Renal cortical epithelial cell (primary cell): ENCODE results near the gene TTC19. TPM values are rescaled to one million over a fixed set of nuclear protein-coding genes. Genes with fewer than 3 reads are reported as not detected.
"Not testable (repeated sequence)": the region's sequence is repeated elsewhere in the genome, so short reads cannot be mapped to it uniquely, and the experiment has no call there.

Experiments
- DNase-seq: peaks from one replicate; pipeline ENCODE4 v3.0.0-alpha.2; 2011; ENCODE audit warnings: low read depth
- total RNA-seq: library from RNA; depleted of rRNA; stranded (reverse); fragments of >200 nt; gene quantifications from 2 replicates; pipeline ENCODE4 v1.2.3, GENCODE V29; 2014

Gene TTC19
- total RNA-seq, 1 donor from 2014 or later, result 68.8 TPM

DNA sequence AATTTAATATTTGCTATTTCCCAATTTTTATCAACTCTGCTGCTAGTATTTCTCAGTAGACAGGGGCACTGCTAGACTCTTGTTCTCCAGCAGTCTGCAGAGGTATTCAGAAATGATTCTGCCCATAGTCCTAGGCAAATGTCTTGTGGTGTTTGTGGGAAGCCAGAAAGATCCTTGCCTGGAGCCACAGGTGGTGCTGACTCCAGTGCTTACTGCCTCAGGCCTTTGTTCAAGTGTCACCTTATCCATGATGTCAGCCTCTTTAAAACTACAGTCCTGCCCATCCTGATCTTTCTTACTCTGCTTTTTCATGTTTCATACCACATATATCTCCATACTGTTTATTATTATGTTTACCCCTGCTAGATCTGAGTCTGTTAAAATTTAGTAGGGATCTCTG, 26.6 kb upstream of the TTC19 start:
- no peak for DNase-seq

DNA sequence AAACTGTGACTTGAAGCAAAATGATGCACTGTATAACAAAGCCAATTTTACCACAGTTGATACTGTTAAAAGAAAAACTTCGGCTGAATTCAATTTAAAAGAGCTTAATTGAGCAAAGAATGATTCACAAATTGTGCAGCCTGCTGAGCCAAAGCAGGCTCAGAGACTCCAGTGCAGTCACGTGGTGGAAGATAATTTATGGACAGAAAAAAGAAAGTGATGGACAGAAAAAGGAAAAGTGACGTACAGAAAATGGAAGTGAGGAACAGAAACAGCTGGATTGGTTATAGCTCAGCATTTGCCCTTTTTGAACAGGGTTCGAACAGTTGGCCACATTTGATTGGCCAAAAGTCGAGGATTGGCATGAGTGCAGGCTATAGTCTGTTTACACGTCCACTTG, 25.8 kb upstream of the TTC19 start:
- DNase-seq, result no peak

DNA sequence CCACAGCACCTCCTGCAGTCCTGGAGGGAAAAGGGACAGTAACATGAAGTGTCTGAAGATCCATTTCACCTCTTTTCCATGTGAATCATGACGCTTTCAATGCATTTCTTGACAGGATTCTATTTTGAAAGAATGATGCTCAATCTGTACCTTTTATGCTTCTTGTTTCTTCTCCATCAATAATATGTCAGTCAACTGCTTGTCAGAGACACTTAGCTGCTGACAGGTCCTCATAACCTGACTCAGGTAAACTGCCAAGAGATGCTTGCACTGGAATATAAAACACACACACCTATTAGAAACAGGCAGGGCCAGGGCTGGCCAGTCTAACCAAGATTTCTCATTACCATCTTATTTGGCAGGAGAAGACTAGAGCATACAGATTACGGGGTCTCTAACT, 21.7 kb upstream of the TTC19 start:
- no peak for DNase-seq

DNA sequence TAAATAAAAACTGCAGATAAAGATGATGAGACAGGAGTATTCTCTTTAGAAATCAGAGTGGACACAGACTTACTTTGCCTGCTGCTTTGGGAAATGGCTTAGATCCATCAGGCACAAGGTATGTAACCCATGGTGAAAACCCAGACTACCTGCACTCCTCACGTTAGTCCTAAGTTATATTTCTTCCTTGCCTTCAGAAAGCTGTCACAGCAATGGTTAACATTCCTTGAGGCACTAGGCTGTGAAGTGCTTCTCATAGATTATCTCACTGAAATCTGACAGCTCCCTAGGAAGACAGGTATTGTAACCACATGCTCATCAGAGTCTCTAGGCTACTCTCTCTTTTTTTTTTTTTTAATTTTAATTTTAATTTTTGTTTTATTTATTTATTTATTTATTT, 21.0 kb upstream of the TTC19 start:
- no peak for DNase-seq

DNA sequence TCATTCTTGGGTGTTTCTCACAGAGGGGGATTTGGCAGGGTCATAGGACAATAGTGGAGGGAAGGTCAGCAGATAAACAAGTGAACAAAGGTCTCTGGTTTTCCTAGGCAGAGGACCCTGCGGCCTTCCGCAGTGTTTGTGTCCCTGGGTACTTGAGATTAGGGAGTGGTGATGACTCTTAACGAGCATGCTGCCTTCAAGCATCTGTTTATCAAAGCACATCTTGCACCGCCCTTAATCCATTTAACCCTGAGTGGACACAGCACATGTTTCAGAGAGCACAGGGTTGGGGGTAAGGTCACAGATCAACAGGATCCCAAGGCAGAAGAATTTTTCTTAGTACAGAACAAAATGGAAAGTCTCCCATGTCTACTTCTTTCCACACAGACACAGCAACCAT, 20.6 kb upstream of the TTC19 start:
- not testable (repeated sequence) for DNase-seq

DNA sequence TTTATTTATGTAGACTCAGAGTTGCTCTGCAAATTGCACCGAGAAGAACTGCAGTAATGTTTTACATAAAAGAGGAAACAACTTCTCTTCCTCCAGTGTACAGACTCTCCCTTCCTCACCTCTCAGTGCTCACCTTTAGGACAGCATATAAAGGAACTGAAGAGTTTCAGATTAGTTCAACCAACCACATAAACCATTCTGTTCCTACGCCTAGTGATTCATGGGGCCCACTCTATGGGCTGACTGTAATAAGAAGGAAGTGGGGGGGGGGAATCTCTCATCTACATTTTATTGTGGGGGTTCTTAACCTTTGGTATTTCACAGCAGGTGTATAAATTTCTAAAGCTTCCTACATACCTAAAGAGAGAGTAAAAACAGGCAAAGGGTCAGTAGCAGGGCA, 18.4 kb upstream of the TTC19 start:
- no peak for DNase-seq

DNA sequence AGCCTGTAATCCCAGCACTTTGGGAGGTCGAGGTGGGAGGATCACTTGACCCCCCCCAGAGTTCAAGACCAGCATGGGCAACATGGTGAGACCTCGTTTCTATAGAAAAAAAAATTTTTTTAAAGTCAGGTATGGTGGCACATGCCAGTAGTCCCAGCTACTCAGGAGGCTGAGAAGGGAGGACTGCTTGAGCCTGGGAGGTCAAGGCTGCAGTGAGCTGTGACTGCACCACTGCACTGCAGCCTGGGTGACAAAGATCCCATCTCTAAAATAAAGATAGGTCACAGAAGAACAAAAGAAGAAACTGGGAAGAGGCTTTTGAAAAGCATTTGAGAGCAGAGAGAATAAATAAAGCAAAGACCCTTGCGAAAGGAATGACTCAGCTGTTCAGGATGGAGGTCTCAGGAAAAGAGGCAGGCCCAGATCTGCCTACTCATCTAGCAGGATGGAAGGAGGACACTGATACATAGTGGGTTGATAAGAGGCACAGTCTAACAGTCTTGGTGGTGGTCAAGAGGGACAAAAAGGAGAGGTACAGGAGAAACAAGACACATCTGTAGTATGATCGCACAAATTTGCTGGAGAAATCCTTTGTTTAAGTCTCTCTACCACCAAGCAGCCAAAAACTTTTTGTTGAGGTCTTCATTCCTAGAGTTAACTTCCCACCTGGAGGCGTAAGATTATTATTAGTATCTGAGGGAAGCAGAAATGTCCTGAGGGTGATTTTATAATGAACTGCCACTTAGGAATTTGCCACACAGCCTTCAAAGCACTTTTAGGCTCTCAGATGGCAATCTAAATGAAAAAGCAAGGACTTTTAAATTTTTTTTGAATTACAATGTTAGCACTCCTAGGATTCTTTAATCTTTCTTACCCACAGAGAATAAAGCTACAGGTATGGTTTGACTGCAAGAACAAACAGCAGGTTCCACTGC, 17.7 kb upstream of the TTC19 start:
- no peak for DNase-seq

DNA sequence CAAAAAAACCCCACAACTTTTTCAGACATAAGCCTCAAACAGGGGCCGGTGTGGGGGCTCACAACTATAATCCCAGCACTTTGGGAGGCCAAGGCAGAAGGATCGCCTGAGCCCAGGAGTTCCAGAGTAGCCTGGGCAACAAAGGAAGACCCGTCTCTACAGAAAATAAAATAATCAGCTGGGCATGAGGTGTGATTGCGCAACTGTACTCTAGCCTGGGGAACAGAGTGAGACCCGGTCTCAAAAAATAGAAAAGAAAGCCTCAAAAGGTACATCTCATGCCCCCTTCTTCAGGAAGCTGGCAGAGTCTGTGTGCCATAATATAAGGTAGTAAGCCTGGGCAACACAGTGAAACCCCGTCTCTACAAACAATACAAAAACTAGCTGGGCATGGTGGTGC, 3.3 kb upstream of the TTC19 start:
- no peak for DNase-seq

DNA sequence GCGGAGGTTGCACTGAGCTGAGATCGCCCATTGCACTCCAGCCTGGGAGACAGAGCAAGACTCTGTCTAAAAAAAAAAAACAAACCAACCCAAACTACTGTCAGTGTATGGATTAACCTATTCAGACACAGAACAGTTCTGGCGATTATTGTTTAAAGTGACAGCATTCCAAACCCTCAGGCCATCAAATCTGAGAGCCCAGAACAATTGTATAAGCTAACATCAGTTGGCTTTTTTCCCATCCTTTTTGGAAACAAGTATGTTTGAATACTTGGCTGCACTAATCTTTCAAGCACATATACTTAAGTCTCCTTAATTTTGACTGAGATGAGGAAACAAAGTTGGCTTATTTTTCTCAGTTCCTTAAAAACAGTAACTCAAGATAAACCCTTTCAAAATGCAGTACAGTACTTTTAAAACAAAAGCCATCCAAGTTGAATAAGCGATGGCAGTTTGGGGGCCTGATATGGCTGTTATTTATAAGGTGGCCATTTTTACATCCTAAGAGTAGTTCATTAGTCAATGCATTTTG, 1.5 kb upstream of the TTC19 start:
- DNase-seq, result no peak

DNA sequence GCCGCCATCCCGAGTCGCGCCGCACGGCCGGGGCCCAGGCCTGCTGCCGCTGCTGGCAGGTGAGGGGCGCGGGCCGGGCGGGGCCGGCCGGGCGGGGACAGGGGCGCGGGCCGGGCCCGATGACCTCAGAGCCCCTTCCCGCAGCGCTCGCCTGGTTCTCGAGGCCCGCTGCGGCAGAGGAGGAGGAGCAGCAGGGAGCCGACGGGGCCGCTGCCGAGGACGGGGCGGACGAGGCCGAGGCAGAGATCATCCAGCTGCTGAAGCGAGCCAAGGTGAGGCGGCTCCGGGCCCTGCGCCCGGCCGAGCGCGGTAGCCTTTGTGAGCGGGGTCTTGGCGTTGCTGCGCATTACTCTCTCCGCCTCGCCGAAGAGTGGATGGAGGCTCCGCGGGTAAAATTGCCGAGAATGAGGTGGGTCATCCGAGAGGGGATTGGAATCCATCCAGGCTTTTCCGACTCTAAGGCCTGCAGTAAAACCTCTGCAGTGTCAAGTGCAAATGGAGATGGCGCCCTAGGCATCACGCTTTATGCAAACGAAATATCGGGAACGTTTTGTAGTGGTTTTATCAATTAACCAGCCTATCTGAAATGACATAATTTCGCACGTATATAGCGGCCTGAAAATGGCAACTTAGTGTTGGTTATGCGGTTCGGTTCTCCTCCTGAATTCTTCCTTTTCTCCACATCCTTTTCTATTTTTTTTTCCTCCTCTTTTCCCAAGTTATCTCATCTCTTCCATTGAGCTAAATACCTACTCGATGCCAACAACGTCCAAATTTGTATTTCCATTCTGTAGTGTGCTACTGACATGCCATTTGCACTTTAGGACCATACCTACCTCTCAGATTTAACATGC, 577 bp downstream of the TTC19 start:
- DNase-seq, result peak; percentile 16

DNA sequence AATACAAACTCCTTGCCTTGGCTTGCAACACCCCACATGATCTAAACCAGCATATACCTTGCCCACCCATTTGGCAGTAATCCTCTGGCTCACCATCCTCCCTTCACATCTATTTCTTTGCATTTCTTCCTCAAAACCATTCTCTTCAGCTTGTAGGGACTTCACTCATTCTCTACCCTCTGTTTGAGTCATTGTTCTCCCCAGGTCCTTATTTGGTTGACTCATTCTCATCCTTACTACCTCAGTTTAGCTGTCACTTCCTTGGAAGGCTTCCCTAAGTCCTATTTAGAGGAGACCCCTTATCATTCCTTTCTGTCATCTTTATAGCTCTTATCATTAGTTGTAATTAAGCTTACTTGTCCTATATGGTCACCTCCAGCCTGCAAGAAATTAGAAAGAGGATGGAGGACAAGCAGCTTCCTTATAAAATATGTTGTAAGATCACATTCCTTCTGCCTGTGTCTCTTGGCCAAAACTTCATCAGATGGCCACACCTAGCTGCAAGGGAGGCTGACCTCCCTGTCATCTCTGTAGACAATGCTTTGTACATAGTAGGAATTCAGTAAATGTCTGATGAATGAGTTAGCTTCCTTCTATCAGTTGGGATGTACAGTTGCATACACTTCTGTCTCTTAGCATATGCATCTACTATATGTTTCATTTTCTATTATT, 1.7 kb downstream of the TTC19 start:
- DNase-seq, result no peak

DNA sequence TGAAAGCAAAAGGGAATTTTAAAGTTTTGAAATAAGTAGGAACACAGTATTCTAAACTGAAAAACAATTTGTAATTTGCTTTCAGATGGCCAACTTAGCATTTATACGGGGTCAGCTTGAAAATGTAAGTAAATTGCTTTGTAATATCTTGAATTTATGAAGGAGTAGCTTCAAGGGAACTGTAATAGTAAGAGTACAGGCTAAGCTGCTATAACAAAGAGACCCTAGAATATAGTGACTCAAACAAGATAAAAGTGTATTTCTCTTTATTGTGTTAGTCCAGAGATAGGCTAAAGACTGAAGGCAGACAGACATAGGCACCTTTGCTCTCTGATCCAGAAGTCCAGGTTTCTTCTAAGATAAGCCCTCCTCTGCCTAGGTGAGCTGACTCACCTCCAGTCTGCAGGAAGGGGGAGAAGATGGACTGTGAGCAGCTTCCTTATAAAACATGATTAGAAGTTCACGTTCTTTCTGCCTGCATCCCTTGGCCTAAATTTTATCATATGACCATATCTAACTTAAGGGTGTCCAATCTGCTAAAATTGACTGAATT, 3.2 kb downstream of the TTC19 start:
- DNase-seq, result no peak

DNA sequence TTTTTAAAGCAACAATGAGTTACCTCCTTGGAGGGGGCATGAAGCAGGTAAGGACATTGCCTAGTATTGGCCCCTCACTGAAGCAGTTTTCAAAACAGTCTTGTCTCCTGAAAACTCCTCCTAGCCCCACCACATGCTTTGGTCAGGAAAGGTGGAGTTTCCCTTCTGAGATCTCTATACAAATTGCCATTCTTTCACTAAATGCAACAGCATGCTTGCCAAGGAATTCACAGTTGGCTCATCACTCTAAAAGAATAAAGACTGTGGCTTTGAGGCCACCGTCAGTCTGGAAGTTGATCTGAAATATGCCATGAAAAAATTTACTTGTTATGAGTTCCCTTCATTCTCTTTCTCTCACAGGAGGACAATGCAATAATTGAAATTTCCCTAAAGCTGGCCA, 4.2 kb downstream of the TTC19 start:
- no peak for DNase-seq

DNA sequence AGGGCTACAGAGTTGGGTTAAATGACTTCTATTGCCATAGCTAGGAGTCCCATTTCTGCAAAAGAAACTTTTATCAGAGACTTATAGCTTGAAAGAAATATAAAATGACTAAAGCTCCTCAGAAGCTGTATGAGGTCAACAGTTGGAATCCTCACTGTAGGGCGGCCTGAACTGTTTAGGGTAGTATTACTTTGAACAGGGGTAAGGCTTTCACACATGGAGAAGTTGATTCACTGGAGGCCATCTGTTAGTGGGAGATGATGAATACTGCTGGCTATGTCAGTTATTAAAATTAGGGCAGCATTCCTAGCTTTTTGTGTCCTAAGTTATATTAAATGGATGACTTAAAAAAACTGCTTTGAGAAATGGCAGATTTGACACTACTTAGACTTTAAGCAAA, 6.0 kb downstream of the TTC19 start:
- DNase-seq, result no peak

DNA sequence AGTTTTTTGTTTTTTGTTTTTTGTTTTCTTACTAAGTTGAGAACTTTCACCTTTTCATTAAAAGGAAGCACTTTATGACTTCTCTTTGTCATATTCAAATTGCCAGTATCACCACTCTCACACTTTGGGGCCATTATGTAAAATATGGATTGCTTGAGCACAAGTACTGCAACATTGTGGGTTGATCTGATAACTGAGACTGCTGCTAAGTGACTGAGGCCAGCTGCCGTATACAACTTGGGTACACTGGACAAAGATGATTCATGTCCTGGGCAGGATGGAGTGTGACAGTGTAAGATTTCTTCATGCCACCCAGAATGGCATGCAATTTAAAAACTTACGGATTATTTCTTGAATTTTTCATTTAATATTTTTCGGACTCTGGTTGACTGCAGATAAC, 7.8 kb downstream of the TTC19 start:
- no peak for DNase-seq

DNA sequence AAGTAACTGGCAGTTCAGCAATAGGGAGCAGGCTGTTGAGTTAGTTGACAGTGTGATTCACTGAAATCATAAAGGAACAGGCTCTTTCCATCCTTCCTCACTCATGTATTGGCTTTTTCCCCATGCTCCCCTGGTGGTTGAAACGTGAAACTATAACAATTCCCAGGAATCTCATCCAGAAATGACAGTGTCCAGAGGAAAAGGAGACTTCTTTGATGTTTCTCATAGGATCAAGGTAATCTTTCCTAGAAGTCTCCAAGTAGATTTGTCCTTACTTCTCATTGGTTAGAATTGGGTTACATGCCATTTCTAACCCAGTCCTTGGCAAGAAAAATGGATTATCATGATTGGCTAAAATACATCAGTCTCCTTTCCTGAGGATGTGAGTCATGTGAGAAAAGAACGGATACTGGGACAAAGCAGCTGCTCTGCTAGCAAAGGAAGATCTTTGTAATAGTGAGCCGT, 14.4 kb downstream of the TTC19 start:
- DNase-seq, result peak; percentile 71

DNA sequence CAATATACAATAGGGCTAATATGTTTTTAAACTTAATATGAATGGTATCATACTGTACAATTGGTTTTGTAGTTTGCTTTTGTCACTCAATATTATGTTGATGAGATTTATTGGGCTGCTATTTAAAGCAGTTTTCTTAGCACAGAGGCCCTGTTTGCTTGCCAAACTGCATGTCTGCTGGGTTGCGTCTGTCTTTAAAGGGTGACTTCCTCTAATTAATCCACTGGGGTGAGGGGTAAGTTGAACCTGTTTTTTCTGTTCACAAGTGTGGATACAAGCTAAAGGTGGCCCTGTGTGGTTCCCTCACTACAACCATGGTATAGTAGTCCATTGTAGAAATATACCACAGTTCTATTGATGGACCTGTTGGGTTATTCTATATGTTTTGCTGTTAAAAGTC, 19.7 kb downstream of the TTC19 start:
- no peak for DNase-seq

DNA sequence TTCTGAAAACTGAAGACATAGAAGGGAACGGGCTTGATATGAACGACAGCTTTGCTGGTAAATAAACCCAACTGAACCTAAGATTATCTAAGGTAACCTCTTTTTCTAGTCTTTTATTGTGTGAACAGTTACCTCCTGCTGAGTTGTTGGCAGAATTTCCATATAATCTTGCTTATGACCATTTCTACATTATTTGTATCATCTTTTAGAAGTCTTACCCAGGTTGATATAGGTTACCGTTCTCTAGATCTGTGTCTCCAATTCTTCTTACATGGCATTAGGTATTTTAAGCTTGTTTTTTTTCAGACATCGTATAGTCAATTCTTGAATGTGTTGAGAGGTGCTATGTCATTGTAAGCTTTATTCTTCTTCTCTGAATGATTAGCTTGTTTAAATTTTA, 24.3 kb downstream of the TTC19 start:
- no peak for DNase-seq

DNA sequence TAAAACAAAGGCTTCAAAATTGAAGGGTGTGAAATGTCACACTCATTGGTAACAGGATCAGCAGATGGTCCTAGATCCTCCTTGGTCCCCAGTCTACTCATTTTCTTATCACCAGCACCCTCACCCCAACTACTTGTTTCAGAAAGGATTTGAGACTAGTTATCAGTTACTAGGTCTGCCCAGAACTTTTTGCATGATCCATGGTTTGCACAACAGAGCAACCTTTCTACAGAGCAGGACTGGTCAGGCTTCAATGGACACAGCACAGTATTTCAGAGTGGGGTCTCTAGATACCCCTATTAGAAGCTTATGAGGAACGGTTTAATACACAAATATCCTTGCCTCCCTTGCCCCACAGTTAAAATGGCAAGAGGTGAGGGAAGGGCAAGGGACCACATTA, 25.6 kb downstream of the TTC19 start:
- no peak for DNase-seq

DNA sequence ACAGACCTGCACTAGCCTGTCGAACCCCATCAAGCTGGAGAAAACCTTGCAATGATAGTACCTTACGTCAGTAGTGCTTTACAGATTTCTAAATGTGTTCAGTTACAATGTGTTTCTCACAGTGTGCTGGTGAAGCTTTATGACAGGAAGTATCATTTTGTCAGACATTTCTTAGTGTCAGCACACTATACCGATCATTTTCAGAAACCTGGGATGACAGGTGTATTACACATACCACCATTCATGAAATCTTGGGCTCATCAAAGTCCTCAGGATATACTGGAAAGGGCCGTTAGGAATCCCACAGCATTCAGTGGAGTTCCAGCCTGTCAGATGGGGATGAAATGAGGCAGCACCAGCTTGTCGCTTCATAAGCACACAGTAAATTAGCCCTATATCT, 27.3 kb downstream of the TTC19 start:
- no peak for DNase-seq

DNA sequence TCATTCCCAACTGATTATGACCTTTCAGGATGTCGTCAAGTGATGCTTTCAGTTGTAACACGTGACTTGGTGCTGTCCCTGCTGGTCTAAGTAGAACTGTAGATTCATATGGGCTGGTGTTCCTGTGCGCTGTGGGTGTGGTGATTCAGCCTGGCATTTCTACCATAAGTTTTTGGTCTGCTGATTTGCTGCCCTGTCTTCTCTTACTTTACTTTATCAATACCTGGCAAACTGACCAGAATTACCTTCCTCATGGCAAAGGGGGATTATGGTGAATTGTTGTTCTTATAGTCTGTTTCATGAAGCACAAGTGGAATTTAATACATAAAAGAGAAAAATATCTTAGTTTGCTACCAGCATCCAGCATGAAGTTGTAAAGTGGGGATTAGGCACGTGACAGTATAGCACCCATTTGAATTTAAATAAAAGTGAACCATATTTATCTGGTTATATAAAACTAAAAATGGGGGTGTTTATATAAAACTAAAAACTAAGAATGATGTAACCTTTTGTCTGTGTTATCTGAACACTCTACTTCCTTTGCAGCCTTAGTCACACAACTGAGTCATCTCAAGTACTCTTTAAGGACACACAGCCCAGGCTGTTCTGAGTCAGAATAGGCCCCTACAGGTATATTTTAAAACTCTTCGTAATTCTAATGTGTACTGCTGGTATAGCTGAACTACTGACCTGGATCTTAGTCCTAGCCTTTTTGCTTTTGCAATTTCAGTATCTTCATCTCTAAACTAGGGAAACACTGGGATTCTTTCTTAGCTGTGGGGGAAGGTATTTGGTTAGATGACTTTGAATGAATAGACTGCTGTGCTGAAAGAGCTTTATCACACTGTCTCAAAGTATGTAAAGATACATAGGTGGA, 28.3 kb downstream of the TTC19 start:
- peak; percentile 95 for DNase-seq
